ENCODE results near the gene HLA-DQA1.
"Not testable (repeated sequence)": the region's sequence is repeated elsewhere in the genome, so short reads cannot be mapped to it uniquely, and the experiment has no call there.

Gene HLA-DQA1

GRCh38 chr6:32659856-32660595 is 22.8 kb downstream of the HLA-DQA1 start:
- no peak for DNase-seq

- DNase-seq, result no peak
Observed at GRCh38 chr6:32662099-32662498, 24.9 kb downstream of the HLA-DQA1 start.

- DNase-seq, result no peak
Observed at GRCh38 chr6:32662836-32663235, 25.6 kb downstream of the HLA-DQA1 start.

- DNase-seq, result no peak
Observed at GRCh38 chr6:32664354-32664753, 27.1 kb downstream of the HLA-DQA1 start.

- DNase-seq, result no peak
Observed at GRCh38 chr6:32664827-32665362, 27.7 kb downstream of the HLA-DQA1 start.

GRCh38 chr6:32665661-32666060 is 28.5 kb downstream of the HLA-DQA1 start:
- no peak for DNase-seq

GRCh38 chr6:32666420-32667300 is 29.5 kb downstream of the HLA-DQA1 start, which contains the start of gene HLA-DQB1:
TSS of gene HLA-DQB1 (minus strand) at chr6:32666657. CDS start at chr6:32666607, 50 bp downstream.
- no peak for DNase-seq

- no peak for DNase-seq
Observed at GRCh38 chr6:32668226-32668747, 31.1 kb downstream of the HLA-DQA1 start.

- no peak for DNase-seq
Observed at GRCh38 chr6:32669240-32669639, 32.0 kb downstream of the HLA-DQA1 start.

- no peak for DNase-seq
Observed at GRCh38 chr6:32669893-32670292, 32.7 kb downstream of the HLA-DQA1 start.

GRCh38 chr6:32671908-32672307 is 34.7 kb downstream of the HLA-DQA1 start:
- DNase-seq, result not testable (repeated sequence)

GRCh38 chr6:32674123-32674522 is 36.9 kb downstream of the HLA-DQA1 start:
- not testable (repeated sequence) for DNase-seq

GRCh38 chr6:32679492-32679891 is 42.3 kb downstream of the HLA-DQA1 start:
- no peak for DNase-seq

GRCh38 chr6:32680055-32680454 is 42.8 kb downstream of the HLA-DQA1 start:
- no peak for DNase-seq

- no peak for DNase-seq
Observed at GRCh38 chr6:32684246-32684645, 47.0 kb downstream of the HLA-DQA1 start.

GRCh38 chr6:32685603-32686002 is 48.4 kb downstream of the HLA-DQA1 start:
- DNase-seq, result no peak

GRCh38 chr6:32689531-32690501 is 52.6 kb downstream of the HLA-DQA1 start:
- no peak for DNase-seq

- no peak for DNase-seq
Observed at GRCh38 chr6:32692019-32692418, 54.8 kb downstream of the HLA-DQA1 start.

Measured in DMS 273 treated with DMSO at 0.1 percent for 48 hours (cell line).